ENCODE measurements around the gene R3HDM2. TPM values are rescaled to one million over a fixed set of nuclear protein-coding genes. Genes with fewer than 3 reads are reported as not detected.
"Not testable (repeated sequence)": the region's sequence is repeated elsewhere in the genome, so short reads cannot be mapped to it uniquely, and the experiment has no call there.

The R3HDM2 gene
- total RNA-seq, 4 donors from 2014 or later, result 31.0 to 51.9 (median 41.6) TPM

GRCh38 chr12:57309420-57309819, 121.4 kb downstream of the R3HDM2 start:
- Histone ChIP-seq H3K36me3 (peaks cover 0 to 35% (median 0%) of the 10 kb centered on the region in 3 donors), H3K9me3 (no peaks in the 10 kb centered on the region), H3K4me1 (peaks cover 0 to 12% (median 2%) of the 10 kb centered on the region in 4 donors), H3K4me3 (no peak overlapping the region), H3K27ac (peak overlapping the region in 2 of 4 donors; percentile 1 to 61), H3K27me3 (no peaks in the 10 kb centered on the region)
- no peak for TF ChIP-seq CTCF (IDR thresholded peaks at IDR 0.05)
- TF ChIP-seq EP300 (IDR thresholded peaks at IDR 0.05), result no peak
- no peak for TF ChIP-seq POLR2A (IDR thresholded peaks at IDR 0.05)
- WGBS, 2 donors, result 12 to 25% methylated on average over 2 of the region's 2 CpGs
- DNase-seq (ENCODE audit: low spot score in 2 of 2), result no peak

- DNase-seq (ENCODE audit: low spot score in 2 of 2), result no peak
- no peak for TF ChIP-seq CTCF (IDR thresholded peaks at IDR 0.05)
- no peak for TF ChIP-seq EP300 (IDR thresholded peaks at IDR 0.05)
- no peak for TF ChIP-seq POLR2A (IDR thresholded peaks at IDR 0.05)
- Histone ChIP-seq H3K4me3 (no peak overlapping the region), H3K9me3 (no peaks in the 10 kb centered on the region), H3K36me3 (peaks cover 0 to 98% (median 0%) of the 10 kb centered on the region in 3 donors), H3K27me3 (no peaks in the 10 kb centered on the region), H3K4me1 (no peaks in the 10 kb centered on the region), H3K27ac (no peak overlapping the region)
- 94 to 99% methylated on average over 3 of the region's 3 CpGs for WGBS, 2 donors
Measured at GRCh38 chr12:57300961-57301584, 129.8 kb downstream of the R3HDM2 start.

GRCh38 chr12:57299514-57300016, 131.3 kb downstream of the R3HDM2 start:
- WGBS, 2 donors, result 56 to 57% methylated on average over 1 of the region's 1 CpG
- H3K4me3 ChIP-seq, result no peak overlapping the region
- H3K27me3 ChIP-seq, result no peaks in the 10 kb centered on the region
- no peaks in the 10 kb centered on the region for H3K9me3 ChIP-seq
- H3K36me3 ChIP-seq, result peaks cover 0 to 98% (median 0%) of the 10 kb centered on the region in 3 donors
- H3K4me1 ChIP-seq, result no peaks in the 10 kb centered on the region
- TF ChIP-seq POLR2A (IDR thresholded peaks at IDR 0.05) (no peak), EP300 (IDR thresholded peaks at IDR 0.05) (no peak), CTCF (IDR thresholded peaks at IDR 0.05) (no peak)
- no peak for DNase-seq (ENCODE audit: low spot score in 2 of 2)
- no peak overlapping the region for H3K27ac ChIP-seq

- Histone ChIP-seq H3K9me3 (no peaks in the 10 kb centered on the region), H3K4me3 (no peak overlapping the region), H3K27ac (no peak overlapping the region), H3K36me3 (peaks cover 0 to 99% (median 0%) of the 10 kb centered on the region in 3 donors), H3K27me3 (no peaks in the 10 kb centered on the region), H3K4me1 (no peaks in the 10 kb centered on the region)
- DNase-seq (ENCODE audit: low spot score in 2 of 2), result no peak
- 91 to 94% methylated on average over 4 of the region's 4 CpGs for WGBS, 2 donors
- no peak for TF ChIP-seq CTCF (IDR thresholded peaks at IDR 0.05)
- no peak for TF ChIP-seq POLR2A (IDR thresholded peaks at IDR 0.05)
- TF ChIP-seq EP300 (IDR thresholded peaks at IDR 0.05), result no peak
Measured at GRCh38 chr12:57296291-57296690, 134.6 kb downstream of the R3HDM2 start.

GRCh38 chr12:57282073-57282472, 148.8 kb downstream of the R3HDM2 start:
- H3K4me1 ChIP-seq; H3K27me3 ChIP-seq; DNase-seq (ENCODE audit: low spot score in 2 of 2); H3K9me3 ChIP-seq; H3K4me3 ChIP-seq; H3K27ac ChIP-seq: not testable (repeated sequence)
- WGBS, 2 donors, result 92 to 94% methylated on average over 12 of the region's 12 CpGs
- H3K36me3 ChIP-seq, result peaks cover 0 to 97% (median 4%) of the 10 kb centered on the region in 3 donors
